Measurements from ENCODE around the gene IRAG1. TPM values are rescaled to one million over a fixed set of nuclear protein-coding genes. Genes with fewer than 3 reads are reported as not detected.

IRAG1 gene
- total RNA-seq, 4 donors from 2014 or later: 5.9 to 23.1 (median 11.4) TPM

DNA sequence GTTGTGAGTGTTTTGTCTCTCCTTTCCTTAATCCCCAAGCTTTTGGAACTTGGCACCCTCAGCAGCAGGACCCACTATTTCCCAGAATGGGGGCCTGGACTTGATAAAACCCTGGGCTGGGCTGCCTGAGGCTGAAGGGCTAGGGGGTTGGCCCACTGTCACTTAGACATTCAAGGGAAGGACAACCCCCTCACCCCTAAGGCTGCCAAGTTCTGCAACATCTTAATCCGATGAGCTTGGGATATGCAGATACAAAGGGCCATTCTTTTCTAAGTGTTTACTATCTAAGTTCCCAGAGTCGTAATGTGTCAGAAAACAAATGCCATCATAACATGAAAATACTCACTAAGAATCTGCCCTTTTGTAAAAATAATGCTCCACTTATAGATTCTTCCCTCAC lies 42.9 kb downstream of the IRAG1 start:
- TF ChIP-seq EP300 (IDR thresholded peaks at IDR 0.05) (no peak), POLR2A (IDR thresholded peaks at IDR 0.05) (no peak)
- TF ChIP-seq, protein P1, sequence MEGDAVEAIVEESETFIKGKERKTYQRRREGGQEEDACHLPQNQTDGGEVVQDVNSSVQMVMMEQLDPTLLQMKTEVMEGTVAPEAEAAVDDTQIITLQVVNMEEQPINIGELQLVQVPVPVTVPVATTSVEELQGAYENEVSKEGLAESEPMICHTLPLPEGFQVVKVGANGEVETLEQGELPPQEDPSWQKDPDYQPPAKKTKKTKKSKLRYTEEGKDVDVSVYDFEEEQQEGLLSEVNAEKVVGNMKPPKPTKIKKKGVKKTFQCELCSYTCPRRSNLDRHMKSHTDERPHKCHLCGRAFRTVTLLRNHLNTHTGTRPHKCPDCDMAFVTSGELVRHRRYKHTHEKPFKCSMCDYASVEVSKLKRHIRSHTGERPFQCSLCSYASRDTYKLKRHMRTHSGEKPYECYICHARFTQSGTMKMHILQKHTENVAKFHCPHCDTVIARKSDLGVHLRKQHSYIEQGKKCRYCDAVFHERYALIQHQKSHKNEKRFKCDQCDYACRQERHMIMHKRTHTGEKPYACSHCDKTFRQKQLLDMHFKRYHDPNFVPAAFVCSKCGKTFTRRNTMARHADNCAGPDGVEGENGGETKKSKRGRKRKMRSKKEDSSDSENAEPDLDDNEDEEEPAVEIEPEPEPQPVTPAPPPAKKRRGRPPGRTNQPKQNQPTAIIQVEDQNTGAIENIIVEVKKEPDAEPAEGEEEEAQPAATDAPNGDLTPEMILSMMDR (IDR thresholded peaks at IDR 0.05): no peak
- H3K36me3 ChIP-seq: no peaks in the 10 kb centered on the region
- H3K9me3 ChIP-seq: no peaks in the 10 kb centered on the region
- no peak overlapping the region for H3K4me3 ChIP-seq
- H3K4me1 ChIP-seq: peaks cover 0 to 49% (median 25%) of the 10 kb centered on the region in 4 donors
- no peaks in the 10 kb centered on the region for H3K27me3 ChIP-seq
- no peak for DNase-seq (ENCODE audit: low spot score in 2 of 2)
- 44 to 57% methylated on average over 2 of the region's 2 CpGs for WGBS, 2 donors
- peak overlapping the region in 3 of 4 donors; percentile 0 to 55 (median 47) for H3K27ac ChIP-seq

DNA sequence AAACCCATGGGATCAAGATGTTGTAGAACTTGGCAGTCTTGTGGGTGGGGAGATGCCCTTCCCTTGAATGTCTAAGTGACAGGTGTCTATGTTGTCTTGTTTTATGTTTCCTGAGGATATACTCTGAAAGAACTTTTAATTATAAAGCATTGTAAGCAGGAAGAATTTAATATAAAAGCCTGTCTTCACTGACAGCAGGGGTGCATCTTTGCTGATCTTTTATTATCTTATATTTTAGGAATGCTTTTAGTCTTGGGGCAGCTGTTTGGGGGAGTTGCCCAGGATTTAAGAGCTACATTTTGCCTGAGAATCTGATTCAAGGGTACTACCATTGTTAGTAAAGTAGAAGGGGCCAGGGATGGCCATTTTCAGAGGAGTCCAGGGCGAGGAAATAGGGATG lies 43.4 kb downstream of the IRAG1 start:
- TF ChIP-seq POLR2A (IDR thresholded peaks at IDR 0.05) (no peak), EP300 (IDR thresholded peaks at IDR 0.05) (no peak)
- TF ChIP-seq, protein P1 (IDR thresholded peaks at IDR 0.05): no peak
- Histone ChIP-seq H3K4me1 (peaks cover 0 to 44% (median 23%) of the 10 kb centered on the region in 4 donors), H3K27ac (peak overlapping the region in 3 of 4 donors; percentile 0 to 55 (median 47)), H3K27me3 (no peaks in the 10 kb centered on the region), H3K9me3 (no peaks in the 10 kb centered on the region), H3K36me3 (no peaks in the 10 kb centered on the region), H3K4me3 (no peak overlapping the region)
- WGBS, 2 donors: 40 to 78% methylated on average over 1 of the region's 1 CpG
- DNase-seq (ENCODE audit: low spot score in 2 of 2): no peak

DNA sequence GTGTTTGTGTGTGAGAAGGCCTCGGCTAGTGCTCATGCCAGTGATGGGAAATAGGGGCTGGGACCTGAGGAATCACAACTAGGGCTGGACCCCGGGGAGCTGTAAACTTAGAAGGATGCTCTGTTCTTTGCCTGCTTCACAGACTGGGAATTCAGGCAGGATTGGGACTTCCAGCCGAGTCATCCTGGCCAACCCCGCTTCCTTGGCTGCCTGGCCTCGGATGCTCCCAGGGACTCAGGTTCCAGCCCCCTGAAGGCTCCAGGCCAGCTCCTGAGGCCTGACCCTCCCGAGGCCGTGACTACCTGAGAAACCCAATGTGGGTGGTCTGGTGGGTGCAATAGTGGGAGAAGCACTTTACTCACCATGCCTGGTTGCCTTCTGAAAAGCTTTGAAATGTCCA lies 44.7 kb downstream of the IRAG1 start:
- Histone ChIP-seq H3K4me3 (no peak overlapping the region), H3K4me1 (peaks cover 0 to 35% (median 20%) of the 10 kb centered on the region in 4 donors), H3K27me3 (no peaks in the 10 kb centered on the region), H3K36me3 (no peaks in the 10 kb centered on the region), H3K27ac (peak overlapping the region in 1 of 4 donors; percentile 48), H3K9me3 (no peaks in the 10 kb centered on the region)
- WGBS, 2 donors: 64 to 71% methylated on average over 7 of the region's 7 CpGs
- no peak for DNase-seq (ENCODE audit: low spot score in 2 of 2)
- TF ChIP-seq POLR2A (IDR thresholded peaks at IDR 0.05): no peak
- TF ChIP-seq, protein P1 (IDR thresholded peaks at IDR 0.05): no peak
- no peak for TF ChIP-seq EP300 (IDR thresholded peaks at IDR 0.05)

DNA sequence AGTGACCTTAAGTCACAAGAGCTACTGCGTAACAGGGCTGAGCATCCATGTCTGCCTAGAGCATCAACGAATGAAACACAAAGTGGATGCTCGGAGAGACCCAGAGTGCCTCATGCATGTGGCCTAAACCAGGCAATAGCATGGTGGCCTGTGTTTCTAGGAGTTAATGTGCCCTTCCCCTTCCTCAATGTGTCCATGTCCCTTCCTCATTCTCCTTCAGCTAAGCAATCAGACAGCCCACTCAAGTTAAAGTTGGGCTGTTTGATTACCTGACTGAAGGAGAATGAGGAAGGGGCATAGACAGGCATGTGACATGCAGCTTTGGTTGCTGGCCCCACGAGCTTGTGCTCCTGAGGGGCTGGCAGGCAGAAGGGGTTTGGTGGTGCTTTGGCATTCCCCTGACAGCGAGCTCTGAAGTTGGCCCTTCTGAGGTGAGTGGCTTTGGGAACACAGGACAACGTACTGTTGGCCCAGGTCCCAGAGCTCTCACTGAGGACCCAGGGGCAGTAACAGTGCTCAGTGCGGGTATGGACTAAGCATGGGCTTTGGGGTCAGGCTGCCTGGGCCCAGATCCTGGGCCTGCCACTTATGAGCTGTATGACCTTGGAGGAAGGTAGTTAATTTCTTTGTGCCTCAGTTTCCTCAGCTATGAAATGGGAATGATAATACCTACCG lies 46.7 kb downstream of the IRAG1 start:
- no peak overlapping the region for H3K4me3 ChIP-seq
- H3K27ac ChIP-seq: no peak overlapping the region
- H3K4me1 ChIP-seq: peaks cover 0 to 26% (median 14%) of the 10 kb centered on the region in 4 donors
- WGBS, 2 donors: 84 to 87% methylated on average over 7 to 8 of the region's 8 CpGs
- no peak for DNase-seq (ENCODE audit: low spot score in 2 of 2)
- no peaks in the 10 kb centered on the region for H3K9me3 ChIP-seq
- TF ChIP-seq POLR2A (IDR thresholded peaks at IDR 0.05) (no peak), EP300 (IDR thresholded peaks at IDR 0.05) (no peak)
- TF ChIP-seq, protein P1 (IDR thresholded peaks at IDR 0.05): no peak
- H3K27me3 ChIP-seq: no peaks in the 10 kb centered on the region
- H3K36me3 ChIP-seq: no peaks in the 10 kb centered on the region

DNA sequence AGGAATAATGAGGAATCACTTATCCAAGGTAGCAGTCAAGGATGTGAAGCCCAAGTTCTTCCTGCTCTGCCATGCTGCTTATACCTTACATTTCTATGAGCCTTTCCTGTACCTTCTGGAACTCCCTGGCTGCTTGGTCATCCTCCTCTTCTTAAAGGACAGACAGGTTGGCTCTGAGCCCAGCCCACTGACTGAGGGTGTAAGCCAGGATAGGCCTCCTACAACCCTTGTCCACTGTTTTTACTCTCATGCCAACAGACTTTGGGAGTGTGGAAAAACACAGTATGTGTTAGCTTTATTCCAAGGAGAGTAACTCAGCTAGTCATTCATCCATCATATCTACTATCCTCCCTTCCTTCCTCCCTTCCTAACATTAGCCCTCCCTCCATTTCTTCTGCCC lies 47.5 kb downstream of the IRAG1 start:
- no peak for DNase-seq (ENCODE audit: low spot score in 2 of 2)
- Histone ChIP-seq H3K4me3 (no peak overlapping the region), H3K4me1 (peaks cover 0 to 19% (median 10%) of the 10 kb centered on the region in 4 donors), H3K27me3 (no peaks in the 10 kb centered on the region), H3K9me3 (no peaks in the 10 kb centered on the region), H3K36me3 (no peaks in the 10 kb centered on the region), H3K27ac (no peak overlapping the region)
- no peak for TF ChIP-seq POLR2A (IDR thresholded peaks at IDR 0.05)
- no peak for TF ChIP-seq EP300 (IDR thresholded peaks at IDR 0.05)
- TF ChIP-seq, protein P1 (IDR thresholded peaks at IDR 0.05): no peak

All from tibial nerve (tissue), 4 donors.